ENCODE measurements around the gene DKKL1.
A peak's percentile ranks its signal among the peaks of the same experiment; 100 is the strongest.
"Not testable (repeated sequence)": the region's sequence is repeated elsewhere in the genome, so short reads cannot be mapped to it uniquely, and the experiment has no call there.

DKKL1 gene

DNA sequence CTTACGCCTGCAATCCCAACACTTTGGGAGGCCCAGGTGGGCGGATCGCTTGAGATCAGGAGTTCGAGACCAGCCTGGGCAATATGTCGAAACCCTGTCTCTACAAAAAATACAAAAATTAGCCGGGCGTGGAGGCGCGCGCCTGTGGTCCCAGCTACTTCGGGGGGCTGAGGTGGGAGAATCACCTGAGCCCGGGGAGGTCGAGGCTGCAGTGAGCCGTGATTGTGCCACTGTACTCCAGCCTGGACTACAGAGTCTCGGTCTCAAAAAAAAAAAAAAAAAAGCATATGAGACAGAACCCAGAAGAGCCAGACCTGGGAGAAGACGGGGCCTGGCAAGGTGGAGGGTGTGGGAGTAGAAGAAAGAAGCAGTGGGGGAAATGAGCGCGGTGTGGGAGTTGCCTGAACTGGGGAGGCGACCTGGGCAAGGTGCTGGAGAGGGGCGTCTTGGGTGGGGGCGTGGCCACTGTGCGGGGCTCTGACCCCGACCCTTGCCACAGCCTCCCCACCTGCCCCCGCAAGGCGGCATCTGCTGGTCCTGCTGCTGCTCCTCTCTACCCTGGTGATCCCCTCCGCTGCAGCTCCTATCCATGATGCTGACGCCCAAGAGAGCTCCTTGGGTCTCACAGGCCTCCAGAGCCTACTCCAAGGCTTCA lies 533 bp downstream of the DKKL1 start:
- Histone ChIP-seq H3K9ac (ENCODE audit: low read depth, low read length) (no peak overlapping the region), H3K36me3 (ENCODE audit: control insufficient read depth, insufficient read depth, low read length) (peaks cover 5% of the 10 kb centered on the region), H3K27ac (ENCODE audit: low read depth, low read length) (peak overlapping the region; percentile 35), H3K4me3 (ENCODE audit: low read depth, low read length) (peak overlapping the region; percentile 45), H3K9me3 (ENCODE audit: control insufficient read depth, insufficient read depth, low read length) (peaks cover 7% of the 10 kb centered on the region), H3K27me3 (ENCODE audit: control insufficient read depth, insufficient read depth, low read length) (no peaks in the 10 kb centered on the region), H3K4me1 (ENCODE audit: control insufficient read depth, insufficient read depth, low read length) (peaks cover 3% of the 10 kb centered on the region; the same call in 1 of the 2 replicates)

DNA sequence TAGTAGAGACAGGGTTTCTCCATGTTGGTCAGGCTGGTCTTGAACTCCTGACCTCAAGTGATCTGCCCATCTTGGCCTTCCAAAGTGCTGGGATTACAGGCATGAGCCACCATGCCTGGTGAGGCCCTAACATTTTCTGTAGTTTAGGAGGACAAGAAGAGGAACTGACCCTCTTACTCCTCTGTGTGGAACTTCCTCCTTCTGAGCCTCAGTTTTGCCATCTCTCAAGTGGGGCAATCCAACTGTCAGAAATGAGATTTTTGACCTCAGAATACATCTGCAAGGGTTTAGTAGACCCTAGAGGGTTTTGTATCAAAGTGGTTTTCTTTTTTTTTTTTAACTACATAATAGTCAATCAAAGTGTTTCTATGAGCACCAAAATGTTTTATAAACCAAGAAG lies 2.4 kb downstream of the DKKL1 start:
- Histone ChIP-seq H3K4me1 (ENCODE audit: control insufficient read depth, insufficient read depth, low read length) (peaks cover 3% of the 10 kb centered on the region; the same call in 1 of the 2 replicates), H3K9ac (ENCODE audit: low read depth, low read length) (no peak overlapping the region), H3K27me3 (ENCODE audit: control insufficient read depth, insufficient read depth, low read length) (no peaks in the 10 kb centered on the region), H3K9me3 (ENCODE audit: control insufficient read depth, insufficient read depth, low read length) (peaks cover 17% of the 10 kb centered on the region), H3K36me3 (ENCODE audit: control insufficient read depth, insufficient read depth, low read length) (no peaks in the 10 kb centered on the region), H3K4me3 (ENCODE audit: low read depth, low read length) (no peak overlapping the region), H3K27ac (ENCODE audit: low read depth, low read length) (no peak overlapping the region)

GRCh38 chr19:49368711-49369358 lies 5.2 kb downstream of the DKKL1 start:
- H3K27me3 ChIP-seq (ENCODE audit: control insufficient read depth, insufficient read depth, low read length): no peaks in the 10 kb centered on the region
- no peak overlapping the region for H3K9ac ChIP-seq (ENCODE audit: low read depth, low read length)

GRCh38 chr19:49371184-49371583 lies 7.5 kb downstream of the DKKL1 start:
- Histone ChIP-seq H3K4me1 (ENCODE audit: control insufficient read depth, insufficient read depth, low read length) (no peaks in the 10 kb centered on the region), H3K9ac (ENCODE audit: low read depth, low read length) (no peak overlapping the region), H3K27ac (ENCODE audit: low read depth, low read length) (no peak overlapping the region), H3K9me3 (ENCODE audit: control insufficient read depth, insufficient read depth, low read length) (peaks cover 17% of the 10 kb centered on the region), H3K36me3 (ENCODE audit: control insufficient read depth, insufficient read depth, low read length) (no peaks in the 10 kb centered on the region), H3K27me3 (ENCODE audit: control insufficient read depth, insufficient read depth, low read length) (no peaks in the 10 kb centered on the region), H3K4me3 (ENCODE audit: low read depth, low read length) (no peak overlapping the region)

More at GRCh38 chr19:49368711-49369358, 5.2 kb downstream of the DKKL1 start:
- H3K27ac ChIP-seq (ENCODE audit: low read depth, low read length): no peak overlapping the region
- H3K9me3 ChIP-seq (ENCODE audit: control insufficient read depth, insufficient read depth, low read length): peaks cover 17% of the 10 kb centered on the region
- H3K4me1 ChIP-seq (ENCODE audit: control insufficient read depth, insufficient read depth, low read length): no peaks in the 10 kb centered on the region
- H3K4me3 ChIP-seq (ENCODE audit: low read depth, low read length): no peak overlapping the region
- no peaks in the 10 kb centered on the region for H3K36me3 ChIP-seq (ENCODE audit: control insufficient read depth, insufficient read depth, low read length)

DNA sequence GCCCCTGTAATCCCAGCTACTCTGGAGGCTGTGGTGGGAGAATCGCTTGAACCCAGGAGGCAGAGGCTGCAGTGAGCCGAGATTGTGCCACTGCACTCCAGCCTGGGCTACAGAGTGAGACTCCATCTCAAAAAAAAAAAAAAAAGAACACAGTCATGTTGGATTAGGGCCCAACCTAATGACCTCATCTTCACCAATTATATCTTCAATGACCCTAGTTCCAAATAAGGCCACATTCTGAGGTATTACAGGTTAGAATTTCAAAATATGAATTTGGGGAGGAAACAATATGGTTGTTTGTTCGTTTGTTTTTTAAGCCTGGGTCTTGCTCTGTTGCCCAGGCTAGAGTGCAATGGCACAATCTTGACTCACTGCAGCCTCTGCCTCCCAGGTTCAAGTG lies 9.5 kb downstream of the DKKL1 start:
- H3K9ac ChIP-seq (ENCODE audit: low read depth, low read length); H3K4me3 ChIP-seq (ENCODE audit: low read depth, low read length); H3K4me1 ChIP-seq (ENCODE audit: control insufficient read depth, insufficient read depth, low read length); H3K36me3 ChIP-seq (ENCODE audit: control insufficient read depth, insufficient read depth, low read length); H3K27me3 ChIP-seq (ENCODE audit: control insufficient read depth, insufficient read depth, low read length); H3K27ac ChIP-seq (ENCODE audit: low read depth, low read length): not testable (repeated sequence)
- H3K9me3 ChIP-seq (ENCODE audit: control insufficient read depth, insufficient read depth, low read length): peaks cover 17% of the 10 kb centered on the region

DNA sequence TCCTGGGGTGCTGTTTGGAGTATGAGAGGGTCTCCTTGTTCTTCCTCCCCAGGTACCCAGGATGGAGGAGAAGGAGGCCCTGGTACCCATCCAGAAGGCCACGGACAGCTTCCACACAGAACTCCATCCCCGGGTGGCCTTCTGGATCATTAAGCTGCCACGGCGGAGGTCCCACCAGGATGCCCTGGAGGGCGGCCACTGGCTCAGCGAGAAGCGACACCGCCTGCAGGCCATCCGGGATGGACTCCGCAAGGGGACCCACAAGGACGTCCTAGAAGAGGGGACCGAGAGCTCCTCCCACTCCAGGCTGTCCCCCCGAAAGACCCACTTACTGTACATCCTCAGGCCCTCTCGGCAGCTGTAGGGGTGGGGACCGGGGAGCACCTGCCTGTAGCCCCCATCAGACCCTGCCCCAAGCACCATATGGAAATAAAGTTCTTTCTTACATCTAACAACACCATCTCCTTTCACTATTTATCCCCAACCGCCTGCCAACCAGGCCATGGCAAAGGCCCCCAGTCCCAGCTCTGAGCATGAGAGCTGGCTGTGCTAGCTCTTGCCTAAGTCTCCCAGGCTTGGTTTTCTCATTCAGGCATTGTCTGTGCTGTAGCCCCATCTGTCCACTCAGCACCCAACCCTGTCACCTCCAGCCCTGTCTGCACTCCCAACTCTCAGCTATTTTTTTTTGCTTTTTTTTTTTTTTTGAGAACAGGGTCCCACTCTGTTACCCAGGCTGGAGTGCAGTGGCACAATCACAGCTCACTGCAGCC lies 11.2 kb downstream of the DKKL1 start:
- H3K27ac ChIP-seq (ENCODE audit: low read depth, low read length): no peak overlapping the region
- no peaks in the 10 kb centered on the region for H3K27me3 ChIP-seq (ENCODE audit: control insufficient read depth, insufficient read depth, low read length)
- no peak overlapping the region for H3K4me3 ChIP-seq (ENCODE audit: low read depth, low read length)
- no peak overlapping the region for H3K9ac ChIP-seq (ENCODE audit: low read depth, low read length)
- no peaks in the 10 kb centered on the region for H3K36me3 ChIP-seq (ENCODE audit: control insufficient read depth, insufficient read depth, low read length)
- H3K9me3 ChIP-seq (ENCODE audit: control insufficient read depth, insufficient read depth, low read length): peaks cover 4% of the 10 kb centered on the region; the same call in 1 of the 2 replicates
- H3K4me1 ChIP-seq (ENCODE audit: control insufficient read depth, insufficient read depth, low read length): no peaks in the 10 kb centered on the region

- Histone ChIP-seq H3K4me3 (ENCODE audit: low read depth, low read length) (no peak overlapping the region), H3K4me1 (ENCODE audit: control insufficient read depth, insufficient read depth, low read length) (no peaks in the 10 kb centered on the region), H3K27me3 (ENCODE audit: control insufficient read depth, insufficient read depth, low read length) (no peaks in the 10 kb centered on the region), H3K36me3 (ENCODE audit: control insufficient read depth, insufficient read depth, low read length) (no peaks in the 10 kb centered on the region), H3K27ac (ENCODE audit: low read depth, low read length) (no peak overlapping the region), H3K9me3 (ENCODE audit: control insufficient read depth, insufficient read depth, low read length) (no peaks in the 10 kb centered on the region; the same call in 1 of the 2 replicates), H3K9ac (ENCODE audit: low read depth, low read length) (no peak overlapping the region)
Measured at GRCh38 chr19:49378512-49378911, 14.8 kb downstream of the DKKL1 start.

- Histone ChIP-seq H3K9ac (ENCODE audit: low read depth, low read length) (no peak overlapping the region), H3K9me3 (ENCODE audit: control insufficient read depth, insufficient read depth, low read length) (no peaks in the 10 kb centered on the region; the same call in 1 of the 2 replicates), H3K27ac (ENCODE audit: low read depth, low read length) (no peak overlapping the region), H3K36me3 (ENCODE audit: control insufficient read depth, insufficient read depth, low read length) (no peaks in the 10 kb centered on the region), H3K4me1 (ENCODE audit: control insufficient read depth, insufficient read depth, low read length) (no peaks in the 10 kb centered on the region), H3K4me3 (ENCODE audit: low read depth, low read length) (no peak overlapping the region), H3K27me3 (ENCODE audit: control insufficient read depth, insufficient read depth, low read length) (no peaks in the 10 kb centered on the region)
Measured at GRCh38 chr19:49380391-49380790, 16.7 kb downstream of the DKKL1 start.

DNA sequence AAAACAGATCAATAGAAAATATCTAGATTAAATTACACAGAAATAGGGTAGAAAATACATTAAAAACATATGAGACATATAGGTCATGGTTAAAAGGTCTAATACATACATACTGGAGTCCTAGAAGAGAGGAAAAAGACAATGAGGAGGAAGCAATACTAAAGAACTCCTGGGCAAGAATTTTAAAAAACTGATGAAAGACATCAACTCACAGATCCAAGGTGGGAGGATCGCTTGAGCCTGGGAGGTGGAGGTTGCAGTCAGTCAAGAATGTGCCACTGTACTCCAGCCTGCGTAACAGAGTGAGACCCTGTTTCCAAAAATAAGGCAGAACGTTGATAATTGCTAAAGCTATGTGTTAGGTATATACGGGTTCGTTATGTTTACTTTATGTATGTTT lies 19.0 kb downstream of the DKKL1 start:
- Histone ChIP-seq H3K9ac (ENCODE audit: low read depth, low read length) (no peak overlapping the region), H3K4me1 (ENCODE audit: control insufficient read depth, insufficient read depth, low read length) (no peaks in the 10 kb centered on the region), H3K4me3 (ENCODE audit: low read depth, low read length) (no peak overlapping the region), H3K27me3 (ENCODE audit: control insufficient read depth, insufficient read depth, low read length) (no peaks in the 10 kb centered on the region), H3K27ac (ENCODE audit: low read depth, low read length) (no peak overlapping the region), H3K36me3 (ENCODE audit: control insufficient read depth, insufficient read depth, low read length) (no peaks in the 10 kb centered on the region), H3K9me3 (ENCODE audit: control insufficient read depth, insufficient read depth, low read length) (no peaks in the 10 kb centered on the region; the same call in 1 of the 2 replicates)

DNA sequence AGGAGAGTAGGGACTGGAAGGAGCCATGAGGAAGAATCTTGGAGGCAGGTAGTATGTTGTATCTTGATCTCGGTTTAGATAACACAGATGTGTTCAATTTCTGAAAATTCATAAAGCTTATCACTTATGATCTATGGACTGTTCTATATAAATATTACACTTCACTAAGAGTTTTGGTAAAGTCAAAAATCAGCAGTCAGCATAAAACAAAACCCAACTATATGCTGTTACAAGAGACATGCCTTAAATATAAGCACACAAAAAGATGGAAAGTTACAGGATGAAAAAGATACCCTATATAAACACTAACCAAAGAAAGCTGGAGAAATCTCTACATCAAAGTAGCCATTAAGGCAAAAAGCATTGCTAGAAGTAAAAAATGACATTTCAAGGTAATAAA lies 19.9 kb downstream of the DKKL1 start:
- Histone ChIP-seq H3K27ac (ENCODE audit: low read depth, low read length) (no peak overlapping the region), H3K27me3 (ENCODE audit: control insufficient read depth, insufficient read depth, low read length) (no peaks in the 10 kb centered on the region), H3K9me3 (ENCODE audit: control insufficient read depth, insufficient read depth, low read length) (no peaks in the 10 kb centered on the region; the same call in 1 of the 2 replicates), H3K4me1 (ENCODE audit: control insufficient read depth, insufficient read depth, low read length) (no peaks in the 10 kb centered on the region), H3K36me3 (ENCODE audit: control insufficient read depth, insufficient read depth, low read length) (no peaks in the 10 kb centered on the region), H3K4me3 (ENCODE audit: low read depth, low read length) (no peak overlapping the region), H3K9ac (ENCODE audit: low read depth, low read length) (no peak overlapping the region)

DNA sequence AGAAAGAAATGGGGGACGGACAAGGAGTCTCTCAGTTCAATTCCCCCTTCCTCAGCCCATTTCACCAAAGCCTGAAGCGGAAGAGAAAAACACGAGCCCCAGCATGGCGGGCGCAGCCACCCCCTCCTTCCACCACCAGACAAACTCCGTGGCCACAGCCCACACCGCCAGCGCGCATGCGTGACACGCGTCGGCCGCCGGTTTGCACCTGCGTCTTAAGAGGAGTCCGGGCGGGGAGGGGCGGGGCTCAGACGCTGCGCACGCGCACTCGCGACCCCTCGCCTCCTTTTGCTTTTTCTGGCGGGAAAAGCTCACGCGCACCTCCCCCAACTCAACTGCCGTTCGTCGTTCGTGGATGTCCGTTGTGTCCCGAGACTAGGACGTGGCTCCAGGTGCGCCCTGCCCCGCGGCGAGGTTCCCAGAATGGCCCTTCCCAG lies 24.3 kb downstream of the DKKL1 start, which contains the start of gene KASH5:
Gene KASH5, plus strand, starts transcription at position 314 of the 437 bp plus-strand sequence. CDS start 2,635 bp downstream, outside the sequence.
- H3K4me1 ChIP-seq (ENCODE audit: control insufficient read depth, insufficient read depth, low read length): no peaks in the 10 kb centered on the region
- H3K27me3 ChIP-seq (ENCODE audit: control insufficient read depth, insufficient read depth, low read length): no peaks in the 10 kb centered on the region
- H3K4me3 ChIP-seq (ENCODE audit: low read depth, low read length): no peak within 1 kb of the TSS
- no peak within 1 kb of the TSS for H3K9ac ChIP-seq (ENCODE audit: low read depth, low read length)
- no peaks in the 10 kb centered on the region for H3K36me3 ChIP-seq (ENCODE audit: control insufficient read depth, insufficient read depth, low read length)
- H3K9me3 ChIP-seq (ENCODE audit: control insufficient read depth, insufficient read depth, low read length): no peaks in the 10 kb centered on the region
- no peak within 1 kb of the TSS for H3K27ac ChIP-seq (ENCODE audit: low read depth, low read length)
